GM21423 (cell line): ENCODE measurements around the gene HOXD8.

Experiments
- ATAC-seq: cut with Tn5 transposase; IDR thresholded peaks from one replicate; pipeline ENCODE4 v1.9.1; 2021; ENCODE audit warnings: mild to moderate bottlenecking, moderate library complexity; ENCODE audit not compliant: unreplicated experiment

The HOXD8 gene

DNA sequence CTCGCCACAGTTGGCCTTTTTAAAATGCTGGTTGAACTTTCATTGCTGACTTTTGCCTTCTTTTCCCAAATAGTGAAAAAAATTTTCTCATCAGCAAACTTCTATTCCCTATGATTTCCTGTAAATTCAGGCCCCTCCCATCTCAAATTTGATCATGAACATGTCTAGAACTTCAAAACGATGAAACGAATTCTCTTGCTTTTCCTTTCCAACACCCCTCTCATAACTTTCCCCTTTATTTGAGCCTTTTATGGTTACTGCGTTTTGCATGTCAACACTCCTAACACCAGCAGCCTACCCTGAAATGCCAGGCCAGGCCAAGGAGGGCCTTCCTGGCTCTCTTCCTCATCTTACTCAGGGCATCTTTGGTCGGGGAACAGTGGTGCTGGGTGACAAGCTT, 38.6 kb upstream of the HOXD8 start:
- ATAC-seq = no peak

DNA sequence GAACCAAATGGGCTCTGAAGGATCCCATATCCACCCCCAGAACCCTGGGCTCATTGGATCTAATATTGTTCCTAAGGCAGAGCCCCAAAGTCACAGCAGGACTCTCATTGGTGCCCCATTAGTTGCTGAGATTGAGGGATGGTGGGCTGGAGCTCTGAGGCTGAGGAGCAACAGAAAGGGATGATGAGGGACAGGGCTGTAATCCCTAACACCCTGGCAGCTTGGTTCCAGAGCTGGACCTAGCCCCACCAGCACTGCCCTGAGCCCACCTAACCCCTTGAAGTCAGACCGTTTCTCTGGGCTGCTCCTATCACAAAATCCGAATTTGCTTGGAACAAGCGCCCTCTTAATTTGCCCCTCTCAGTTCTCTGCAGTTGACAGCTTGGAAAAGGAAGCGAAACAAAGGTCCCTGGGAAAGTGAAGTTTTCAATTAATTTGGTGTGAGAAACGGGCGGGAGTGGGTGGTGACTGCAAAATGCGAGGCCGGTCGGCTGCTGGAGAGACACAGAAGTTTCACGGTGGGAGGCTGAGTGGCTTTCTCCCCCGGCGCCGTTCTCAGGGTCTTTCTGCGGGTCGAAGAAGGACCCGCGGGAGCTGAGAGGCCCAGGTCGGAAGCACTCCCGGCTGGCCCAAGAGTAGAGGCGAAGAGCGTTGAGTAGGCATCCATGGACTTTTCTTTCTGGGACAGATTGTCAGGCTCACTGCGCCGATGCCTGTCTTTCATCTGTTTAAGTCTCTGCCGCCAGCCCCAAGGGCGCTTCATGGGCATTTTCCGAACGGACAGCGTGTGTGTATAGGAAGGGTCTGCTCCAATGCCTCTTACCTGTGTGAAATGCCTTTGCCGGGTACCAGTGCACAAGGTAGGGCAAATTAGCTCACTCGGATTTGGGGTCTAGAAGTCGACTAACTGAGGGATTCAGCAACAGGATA, 37.9 kb upstream of the HOXD8 start:
- no peak for ATAC-seq

DNA sequence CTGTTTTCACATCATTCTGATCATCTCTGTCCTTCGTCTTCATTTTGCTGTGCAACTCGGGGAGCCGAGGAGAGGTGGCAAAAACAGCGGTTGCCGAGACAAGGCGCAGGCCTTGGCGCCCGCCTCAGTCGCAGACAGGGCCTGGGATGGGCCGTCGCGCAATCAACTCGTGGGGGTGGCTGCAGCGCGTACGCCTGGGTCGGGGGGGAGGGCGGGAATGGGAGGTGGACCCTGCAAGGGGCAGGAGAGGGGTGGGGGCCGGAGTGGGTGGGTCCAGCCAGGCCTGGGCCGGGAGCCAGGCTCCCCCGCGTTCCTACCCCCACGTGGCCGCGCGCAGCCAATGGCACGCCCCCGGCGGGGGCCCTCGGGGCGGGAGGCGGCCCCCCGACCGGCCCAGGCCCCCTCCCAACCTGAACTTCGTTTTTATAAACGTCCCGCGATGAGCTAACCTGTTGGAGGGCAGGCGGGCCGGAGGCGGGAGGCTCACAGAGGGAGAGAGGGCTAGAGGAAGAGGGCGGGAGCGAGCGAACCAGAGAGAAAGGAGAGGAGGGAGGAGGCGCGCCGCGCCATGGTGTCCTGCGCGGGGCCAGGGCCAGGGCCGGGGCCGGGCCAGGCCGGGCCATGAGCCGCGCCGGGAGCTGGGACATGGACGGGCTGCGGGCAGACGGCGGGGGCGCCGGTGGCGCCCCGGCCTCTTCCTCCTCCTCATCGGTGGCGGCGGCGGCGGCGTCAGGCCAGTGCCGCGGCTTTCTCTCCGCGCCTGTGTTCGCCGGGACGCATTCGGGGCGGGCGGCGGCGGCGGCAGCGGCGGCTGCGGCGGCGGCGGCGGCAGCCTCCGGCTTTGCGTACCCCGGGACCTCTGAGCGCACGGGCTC, 37.0 kb upstream of the HOXD8 start, which contains the start of gene HOXD13:
HOXD13 (plus strand) TSS at position 452 of the 875 bp plus-strand sequence; CDS start at position 622, 170 bp downstream.
- no peak for ATAC-seq

DNA sequence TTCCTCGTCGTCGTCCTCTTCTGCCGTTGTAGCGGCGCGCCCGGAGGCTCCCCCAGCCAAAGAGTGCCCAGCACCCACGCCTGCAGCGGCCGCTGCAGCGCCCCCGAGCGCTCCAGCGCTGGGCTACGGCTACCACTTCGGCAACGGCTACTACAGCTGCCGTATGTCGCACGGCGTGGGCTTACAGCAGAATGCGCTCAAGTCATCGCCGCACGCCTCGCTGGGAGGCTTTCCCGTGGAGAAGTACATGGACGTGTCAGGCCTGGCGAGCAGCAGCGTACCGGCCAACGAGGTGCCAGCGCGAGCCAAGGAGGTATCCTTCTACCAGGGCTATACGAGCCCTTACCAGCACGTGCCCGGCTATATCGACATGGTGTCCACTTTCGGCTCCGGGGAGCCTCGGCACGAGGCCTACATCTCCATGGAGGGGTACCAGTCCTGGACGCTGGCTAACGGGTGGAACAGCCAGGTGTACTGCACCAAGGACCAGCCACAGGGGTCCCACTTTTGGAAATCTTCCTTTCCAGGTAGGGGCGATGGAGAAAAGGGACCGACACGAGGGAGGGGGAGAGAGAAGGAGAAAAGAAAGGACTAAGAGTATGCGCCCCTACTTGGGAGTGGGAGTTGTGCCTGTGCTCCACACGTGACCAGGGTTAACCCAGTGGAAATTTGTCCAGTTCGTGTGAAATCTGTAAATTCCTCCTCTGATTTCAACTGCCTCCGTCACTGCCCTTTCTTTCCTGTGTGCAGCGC, 36.2 kb upstream of the HOXD8 start:
- ATAC-seq = no peak

DNA sequence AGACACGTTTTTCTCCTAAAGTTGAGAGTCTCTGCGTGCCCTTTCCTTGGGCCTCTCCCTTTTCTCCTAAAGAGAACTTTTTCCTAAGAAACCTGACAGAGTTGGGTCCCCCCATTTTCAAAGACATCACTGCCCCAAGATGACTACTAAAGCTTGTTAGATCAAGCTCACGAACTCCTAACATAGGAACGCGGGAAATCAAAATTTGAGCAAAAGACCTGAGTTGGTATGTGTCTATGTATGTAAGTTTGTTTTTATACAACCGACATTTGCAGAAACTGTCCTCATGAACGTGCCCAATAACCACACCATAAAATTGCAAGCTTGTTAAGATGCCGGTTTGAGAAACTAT, 35.6 kb upstream of the HOXD8 start:
- no peak for ATAC-seq

DNA sequence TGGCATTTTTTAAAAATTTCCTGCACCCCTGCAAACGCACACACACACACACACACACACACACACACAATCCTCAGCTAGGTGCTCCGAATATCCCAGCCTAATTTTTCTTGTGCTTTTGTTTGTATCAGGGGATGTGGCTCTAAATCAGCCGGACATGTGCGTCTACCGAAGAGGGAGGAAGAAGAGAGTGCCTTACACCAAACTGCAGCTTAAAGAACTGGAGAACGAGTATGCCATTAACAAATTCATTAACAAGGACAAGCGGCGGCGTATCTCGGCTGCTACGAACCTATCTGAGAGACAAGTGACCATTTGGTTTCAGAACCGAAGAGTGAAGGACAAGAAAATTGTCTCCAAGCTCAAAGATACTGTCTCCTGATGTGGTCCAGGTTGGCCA, 35.2 kb upstream of the HOXD8 start:
- ATAC-seq = no peak

DNA sequence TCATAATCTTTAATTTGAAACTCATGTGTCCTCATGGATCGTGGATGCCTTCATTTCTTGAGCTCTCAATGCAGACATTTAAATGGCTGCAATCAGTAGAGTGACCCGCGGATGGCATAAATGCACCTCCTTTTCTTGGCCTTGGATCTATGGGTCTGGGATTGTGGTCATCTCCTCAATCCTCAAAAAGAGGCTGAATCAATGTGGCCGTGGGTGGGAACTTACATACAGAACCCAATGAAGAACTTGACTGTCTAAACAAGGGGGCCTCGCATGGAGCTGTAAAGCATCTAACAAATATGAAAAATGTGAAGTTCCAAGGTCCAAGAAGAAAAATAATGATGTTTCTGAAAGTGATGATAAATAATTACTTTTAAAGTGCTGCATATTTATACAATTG, 34.1 kb upstream of the HOXD8 start:
- no peak for ATAC-seq

DNA sequence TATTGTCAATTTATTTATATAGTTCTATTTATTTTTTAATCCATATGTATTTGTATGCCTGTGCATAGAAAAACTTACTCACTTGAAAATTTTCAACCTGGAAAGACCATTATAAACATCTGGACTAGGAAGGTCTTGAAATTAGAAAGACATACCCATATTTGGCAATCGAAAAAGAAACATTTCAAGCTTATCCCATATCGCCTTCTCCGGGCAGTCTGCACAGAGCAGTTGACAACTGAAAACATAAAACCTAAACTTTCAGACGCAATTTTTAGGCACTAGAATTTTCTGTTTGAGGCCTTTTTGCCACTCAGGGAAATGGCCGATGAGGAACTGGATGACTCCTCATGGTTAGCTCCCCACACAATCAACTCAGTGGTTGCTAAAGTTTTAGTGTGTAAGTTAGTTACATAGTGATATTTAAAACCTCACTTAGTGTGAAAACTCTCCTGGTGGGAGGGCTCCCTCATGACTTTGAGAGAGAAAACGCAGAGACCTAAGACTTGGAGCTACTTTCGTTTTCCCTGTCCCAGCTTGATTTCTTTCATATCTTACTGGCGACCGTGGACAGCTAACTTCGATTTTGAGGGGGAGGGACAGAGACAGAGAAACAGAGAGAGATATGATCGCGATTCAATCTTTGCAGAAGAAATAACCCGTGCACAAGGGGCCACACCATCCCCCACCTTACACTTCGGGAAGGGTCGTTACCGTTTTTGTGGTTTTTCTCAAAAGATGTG, 33.1 kb upstream of the HOXD8 start:
- no peak for ATAC-seq

DNA sequence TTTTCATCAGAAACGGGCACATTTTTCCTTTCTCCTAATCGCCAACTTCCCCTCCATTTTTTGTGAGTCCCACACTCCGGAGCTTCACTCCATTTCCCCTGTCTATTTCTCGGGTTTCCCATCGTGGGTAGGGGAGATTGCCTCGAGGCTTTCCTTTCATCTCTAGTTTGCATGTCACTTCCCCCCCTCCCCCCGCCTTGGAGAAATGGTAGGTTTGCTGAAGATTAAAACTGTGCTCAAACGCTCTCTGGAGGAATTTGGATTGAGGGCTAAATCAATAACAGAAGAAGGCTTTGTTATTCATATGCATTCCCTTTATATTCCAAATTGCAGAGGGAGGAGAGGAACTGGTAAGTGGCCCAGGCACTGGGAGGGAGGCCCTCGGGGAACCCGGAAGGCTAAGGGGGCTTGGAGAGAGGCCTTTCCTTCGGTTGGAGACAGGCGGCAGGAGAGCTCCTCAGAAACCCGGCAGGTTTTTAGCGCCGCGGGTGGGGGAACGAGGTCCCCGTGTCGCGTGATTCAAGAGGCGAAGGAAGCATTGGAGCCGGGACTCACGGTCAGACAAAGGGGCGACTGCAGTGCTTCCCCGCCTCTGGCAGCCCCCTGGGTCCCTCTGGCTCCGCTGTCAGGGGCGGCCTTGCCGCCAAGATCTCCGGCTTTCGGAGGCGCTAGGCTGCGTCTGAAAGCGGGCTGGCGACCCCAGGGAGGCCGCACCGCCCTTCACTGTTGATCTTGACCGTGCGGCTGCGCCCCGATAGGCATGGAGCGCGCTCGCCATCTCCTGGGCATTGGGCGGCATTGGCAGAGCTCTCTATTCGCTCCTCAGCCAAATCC, 32.3 kb upstream of the HOXD8 start:
- peak; percentile 80 for ATAC-seq

DNA sequence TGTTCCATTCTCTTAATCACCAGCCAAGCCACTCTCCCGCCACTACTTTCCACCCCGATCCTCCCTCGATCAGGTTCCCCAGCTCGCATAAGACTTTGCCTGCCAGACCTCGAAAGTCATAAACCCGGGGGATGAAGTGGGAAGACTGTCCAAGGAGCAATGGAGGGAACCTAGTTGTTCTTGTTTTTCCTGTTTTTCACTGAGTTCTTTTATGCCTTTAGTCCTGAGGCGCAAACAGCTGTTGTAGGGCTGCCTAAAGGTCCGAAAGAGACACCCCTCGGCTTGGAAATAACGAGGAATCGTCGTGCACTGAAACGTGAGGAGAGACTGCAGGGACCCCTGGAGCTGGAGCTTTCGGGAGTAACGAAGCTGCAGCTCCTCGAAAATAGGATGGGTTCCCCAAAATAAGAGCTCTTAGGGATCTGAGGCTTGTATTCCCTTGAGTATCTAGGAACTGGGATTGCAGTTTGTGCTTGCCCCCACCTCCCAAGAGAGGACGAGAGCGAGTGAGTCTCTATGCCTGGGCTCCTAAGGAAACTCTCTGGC, 31.6 kb upstream of the HOXD8 start:
- ATAC-seq = no peak

DNA sequence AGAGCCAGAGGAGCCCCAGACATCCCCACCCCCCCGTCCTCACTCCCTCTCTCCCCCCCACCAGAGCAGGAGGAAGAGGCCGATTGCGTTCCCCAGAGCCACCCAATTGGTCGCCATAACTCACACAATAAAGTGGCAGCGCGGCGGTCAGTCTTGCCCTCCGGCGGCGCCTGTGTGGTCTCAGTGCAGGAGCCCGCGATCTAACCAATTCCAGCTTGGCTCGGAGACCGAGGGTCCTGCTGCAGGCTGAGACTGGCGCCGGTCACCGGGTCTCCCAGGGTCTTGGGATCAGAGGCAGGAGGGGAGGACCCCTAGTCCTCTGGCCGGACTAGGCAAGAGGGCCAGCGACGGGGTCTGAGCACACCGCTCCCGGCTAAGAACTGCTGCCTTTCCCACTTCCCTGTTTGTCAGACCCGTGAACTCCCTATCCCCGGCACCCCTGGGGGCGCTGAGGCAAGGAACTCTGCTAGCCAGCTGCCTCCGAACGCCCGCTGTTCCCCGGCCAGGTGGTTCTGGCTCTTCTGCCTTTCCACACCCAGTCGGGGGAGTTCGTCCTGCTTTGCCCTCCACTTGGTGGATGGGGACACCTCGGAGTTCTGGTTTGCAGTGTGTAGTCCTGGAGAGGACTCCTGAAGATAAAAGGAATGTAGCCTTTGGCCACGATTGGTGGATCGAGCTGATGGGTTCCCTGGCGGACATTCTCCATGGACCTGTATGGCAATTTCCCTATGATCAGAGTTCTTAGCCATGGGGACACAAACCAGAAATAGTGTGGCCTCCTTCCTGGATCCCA, 30.9 kb upstream of the HOXD8 start:
- no peak for ATAC-seq

DNA sequence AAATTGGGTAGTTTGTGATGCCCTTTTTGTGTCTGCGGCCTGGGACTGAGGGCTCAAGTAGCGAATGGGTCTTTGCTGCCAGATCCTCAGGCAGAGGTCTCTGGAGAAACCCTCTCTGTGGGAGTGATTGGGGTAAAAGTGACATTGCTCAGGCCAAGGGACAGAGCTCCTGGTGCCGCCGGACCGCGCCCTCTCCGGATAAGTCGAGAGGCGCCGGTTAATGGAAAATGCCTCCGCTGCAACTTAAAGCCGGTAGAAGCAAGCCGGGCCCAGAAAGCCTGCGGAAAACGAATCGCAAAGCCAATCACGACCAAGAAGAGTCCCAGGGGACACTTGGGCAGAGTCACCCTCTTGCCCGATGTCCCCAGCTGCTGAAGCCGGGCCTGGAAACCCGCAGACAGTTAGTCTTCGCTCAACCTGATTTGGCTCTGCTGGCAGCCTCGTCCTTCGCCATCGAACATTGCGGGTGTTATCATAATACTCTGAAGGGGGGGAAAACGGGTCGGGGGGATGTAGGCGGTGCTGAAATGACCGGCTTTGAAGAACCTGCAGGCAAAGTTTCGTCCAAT, 30.3 kb upstream of the HOXD8 start:
- ATAC-seq = no peak

DNA sequence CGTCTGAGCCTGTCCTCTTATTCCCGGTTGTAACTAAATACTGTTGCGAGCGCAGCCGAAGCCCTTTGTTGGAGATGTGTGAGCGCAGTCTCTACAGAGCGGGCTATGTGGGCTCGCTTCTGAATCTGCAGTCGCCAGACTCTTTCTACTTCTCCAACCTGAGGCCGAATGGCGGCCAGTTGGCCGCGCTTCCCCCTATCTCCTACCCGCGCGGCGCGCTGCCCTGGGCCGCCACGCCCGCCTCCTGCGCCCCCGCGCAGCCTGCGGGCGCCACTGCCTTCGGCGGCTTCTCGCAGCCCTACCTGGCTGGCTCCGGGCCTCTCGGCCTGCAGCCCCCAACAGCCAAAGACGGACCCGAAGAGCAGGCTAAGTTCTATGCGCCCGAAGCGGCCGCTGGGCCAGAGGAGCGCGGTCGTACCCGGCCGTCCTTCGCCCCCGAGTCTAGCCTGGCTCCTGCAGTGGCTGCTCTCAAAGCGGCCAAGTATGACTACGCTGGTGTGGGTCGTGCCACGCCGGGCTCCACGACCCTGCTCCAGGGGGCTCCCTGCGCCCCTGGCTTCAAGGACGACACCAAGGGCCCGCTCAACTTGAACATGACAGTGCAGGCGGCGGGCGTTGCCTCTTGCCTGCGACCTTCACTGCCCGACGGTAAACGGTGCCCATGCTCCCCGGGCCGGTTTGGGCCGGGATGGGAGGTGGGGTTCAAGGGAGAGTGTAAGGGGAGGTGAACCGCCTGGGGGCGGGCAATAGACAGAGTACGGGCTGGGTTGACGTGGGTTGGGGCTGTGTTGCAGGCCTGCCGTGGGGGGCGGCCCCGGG, 29.6 kb upstream of the HOXD8 start, which contains the start of gene HOXD12:
HOXD12 (plus strand) TSS at position 68 of the 819 bp plus-strand sequence; CDS start at position 75, 7 bp downstream.
- ATAC-seq = no peak

DNA sequence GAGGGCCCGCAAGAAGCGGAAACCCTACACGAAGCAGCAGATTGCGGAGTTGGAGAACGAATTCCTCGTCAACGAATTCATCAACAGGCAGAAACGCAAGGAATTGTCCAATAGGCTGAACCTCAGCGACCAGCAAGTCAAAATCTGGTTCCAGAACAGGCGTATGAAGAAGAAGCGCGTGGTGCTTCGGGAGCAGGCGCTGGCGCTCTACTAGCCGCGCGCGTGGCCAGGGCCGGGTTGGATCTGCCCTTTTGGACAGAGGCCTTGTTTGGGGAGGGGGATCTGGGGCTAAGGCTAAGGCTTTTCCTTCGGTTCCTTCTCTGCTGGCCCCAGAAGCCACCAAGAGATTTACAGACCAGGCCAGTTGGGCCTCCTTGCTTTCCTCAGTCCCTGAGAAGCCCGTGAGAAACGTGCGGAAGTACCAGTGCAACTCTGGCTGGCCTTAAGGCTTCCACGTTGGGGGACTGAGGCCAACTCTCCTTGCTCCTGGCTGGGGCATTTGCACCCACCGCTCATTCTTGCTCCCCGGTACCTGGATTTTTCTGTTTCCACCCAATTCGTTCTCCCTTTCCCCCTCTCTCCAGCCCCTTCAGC, 28.9 kb upstream of the HOXD8 start:
- ATAC-seq = no peak

DNA sequence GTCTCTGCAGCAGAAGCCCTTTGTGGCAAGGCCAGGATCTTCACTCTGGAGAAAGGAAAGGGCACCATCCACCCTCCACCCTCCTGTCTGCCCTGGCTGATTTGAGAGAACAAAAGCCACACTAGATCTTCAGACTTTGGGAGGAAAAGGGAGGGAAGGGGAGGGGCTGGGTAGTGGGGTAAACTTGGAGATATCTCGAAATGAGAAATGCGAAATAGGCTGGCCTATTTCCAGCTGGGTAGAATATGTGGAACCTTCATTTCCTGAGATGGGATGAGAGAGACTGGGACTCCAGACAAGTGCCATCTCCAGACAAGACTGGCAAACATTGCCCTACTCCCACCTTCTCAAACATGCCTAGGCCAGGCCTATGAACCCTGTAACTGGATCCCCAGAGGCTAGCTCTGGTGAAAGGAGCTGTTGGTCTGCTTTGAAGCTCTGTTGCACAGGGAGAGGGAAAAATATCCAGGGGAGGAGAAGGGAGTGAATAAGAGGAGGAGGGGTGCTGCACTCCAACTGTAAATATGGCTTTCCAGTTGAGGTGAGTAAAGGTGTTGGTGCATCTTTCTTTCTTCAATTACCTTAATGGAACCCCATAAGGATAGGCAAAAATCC, 28.2 kb upstream of the HOXD8 start:
- no peak for ATAC-seq

DNA sequence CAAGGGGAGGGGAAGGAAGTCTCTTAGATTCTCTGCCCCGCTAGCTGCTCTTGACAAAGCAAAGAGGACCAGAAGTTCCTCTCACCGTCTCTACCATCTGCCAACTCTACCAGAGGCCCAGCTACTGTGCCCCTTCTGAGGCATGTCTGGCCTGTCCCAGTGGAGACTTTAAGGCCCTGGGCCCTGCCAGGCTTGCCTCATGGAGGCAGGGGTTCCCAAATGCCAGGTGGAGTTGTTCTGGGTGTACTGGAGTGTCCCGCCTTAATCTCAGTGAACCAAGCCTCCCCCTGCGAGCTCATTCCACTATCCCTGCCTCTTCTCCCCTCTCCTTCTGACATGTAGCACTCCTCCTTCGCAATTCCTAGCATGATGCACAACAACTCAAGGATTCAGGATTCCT, 27.7 kb upstream of the HOXD8 start:
- no peak for ATAC-seq
